GM12878 (cell line): ENCODE results near the gene DARS1. TPM values are rescaled to one million over a fixed set of nuclear protein-coding genes. Genes with fewer than 3 reads are reported as not detected.

Source experiments
- ATAC-seq: fragments of 200-7000 bp; cut with Tn5 transposase; 3 replicates; pipeline ENCODE4 v1.9.1; 2020; ENCODE audit warnings: mild to moderate bottlenecking, moderate library complexity
- BruUV-seq: library from RNA; stranded (reverse); fragments of 400-500 nt; replicated peaks from 2 replicates; lab custom pipeline; 2021; lab: Mats Ljungman, UMichigan
- CTCF ChIA-PET: fragments of 300-600 bp; sonication (Branson Sonifier 250); formaldehyde crosslinking; extraction: SDS; loops from one replicate; lab custom pipeline; 2021; ENCODE audit warnings: inconsistent platforms; lab: Yijun Ruan, JAX
- POLR2A ChIA-PET: fragments of 350-600 bp; formaldehyde crosslinking; extraction: SDS; loops from one replicate; lab custom pipeline; 2021; ENCODE audit warnings: inconsistent platforms; lab: Charles Lee
- RAD21 ChIA-PET: fragments of 300-600 bp; sonication (Branson Sonifier 250); formaldehyde crosslinking; loops from one replicate; lab custom pipeline; 2023; ENCODE audit warnings: antibody characterized with exemption; ENCODE audit not compliant: unreplicated experiment; lab: Charles Lee
- SMC1A ChIA-PET: fragments of 300-600 bp; sonication (Branson Sonifier 250); formaldehyde crosslinking; loops from one replicate; lab custom pipeline; 2023; ENCODE audit not compliant: unreplicated experiment, uncharacterized antibody; lab: Charles Lee
- DNase-seq: peaks from one replicate; pipeline ENCODE4 v3.0.0-alpha.2; 2011; ENCODE audit warnings: low read depth, low spot score
- FAIRE-seq: peaks from 3 replicates; lab custom pipeline; 2011; peaks lifted over from hg19 to GRCh38; lab: Jason Lieb, UNC
- H2AFZ ChIP-seq: 2 replicates; pipeline ENCODE4 v1.6.0; 2011; ENCODE audit warnings: low read depth, low read length, control low read depth; ENCODE audit not compliant: control insufficient read depth
- H3K27ac ChIP-seq: 2 replicates; pipeline ENCODE4 v1.5.1; 2011; ENCODE audit warnings: control low read depth; ENCODE audit not compliant: control insufficient read depth, insufficient read depth
- H3K27me3 ChIP-seq, 2 experiments: replicated peaks in 1 of 2; 2 replicates each; pipeline versions ENCODE4 v1.6.0 to v1.6.1; 2011; ENCODE audit warnings: low read length in 1 of 2; ENCODE audit not compliant: control insufficient read depth in 2 of 2, insufficient read depth in 2 of 2
- H3K36me3 ChIP-seq, 2 experiments: 2 replicates each; pipeline ENCODE4 v1.5.1; 2011; ENCODE audit warnings: low read length in 1 of 2; ENCODE audit not compliant: control insufficient read depth in 2 of 2, insufficient read depth in 2 of 2
- H3K4me1 ChIP-seq: 2 replicates; pipeline ENCODE4 v1.6.1; 2011; ENCODE audit warnings: mild to moderate bottlenecking, low read length, moderate library complexity, mixed read lengths; ENCODE audit not compliant: control insufficient read depth, insufficient read depth
- H3K4me2 ChIP-seq: 2 replicates; pipeline ENCODE4 v1.6.0; 2011; ENCODE audit warnings: control low read depth; ENCODE audit not compliant: control insufficient read depth, insufficient read depth
- H3K4me3 ChIP-seq: fragments of 200-600 bp; sonication (generic); 2 replicates; pipeline ENCODE4 v1.5.1; 2016
- H3K79me2 ChIP-seq: 2 replicates; pipeline ENCODE4 v1.6.0; 2011; ENCODE audit warnings: low read length; ENCODE audit not compliant: control insufficient read depth, insufficient read depth
- H3K9ac ChIP-seq: 2 replicates; pipeline ENCODE4 v1.8.0; 2011; ENCODE audit warnings: low read length, control low read depth, mixed read lengths; ENCODE audit not compliant: control insufficient read depth, insufficient read depth
- H3K9me3 ChIP-seq: replicated peaks from 3 replicates; pipeline ENCODE4 v1.5.1; 2011; ENCODE audit warnings: mild to moderate bottlenecking, low read length; ENCODE audit not compliant: control insufficient read depth, insufficient read depth
- H4K20me1 ChIP-seq: 2 replicates; pipeline ENCODE4 v1.6.0; 2011; ENCODE audit not compliant: control insufficient read depth, insufficient read depth
- EED ChIP-seq: sonication (generic); IDR thresholded peaks from 2 replicates; pipeline ENCODE4 v1.6.1; 2016; ENCODE audit warnings: antibody characterized with exemption, low read depth
- GABPA ChIP-seq: IDR thresholded peaks from 2 replicates; pipeline ENCODE4 v1.6.1; 2014; ENCODE audit warnings: antibody characterized with exemption, low read depth, mild to moderate bottlenecking, inconsistent platforms
- STAT3 ChIP-seq: IDR thresholded peaks from 2 replicates; pipeline ENCODE4 v1.6.1; 2011; ENCODE audit warnings: low read depth, low read length, improper control_type of control experiment
- ZNF274 ChIP-seq: IDR thresholded peaks from one replicate; pipeline ENCODE4 v1.8.0; 2011; ENCODE audit not compliant: insufficient read length, insufficient read depth
- WGBS: methylation state at CpG from one replicate; pipeline ENCODE4 v1.1.6; 2016; ENCODE audit warnings: low lambda C conversion rate; ENCODE audit not compliant: insufficient replicate concordance, insufficient coverage; ENCODE audit errors: missing lambda C conversion rate; 5-methylcytosine and 5-hydroxymethylcytosine counted together
- in situ Hi-C: fragments of 300-500 bp; cut with MboI; formaldehyde crosslinking; loops from 9 replicates; pipeline ENCODE4 v1.14.3; 2018; ENCODE audit warnings: mixed read lengths
- intact Hi-C: fragments of 100-400 bp; cut with micrococcal nuclease; formaldehyde crosslinking; loops from one replicate; pipeline ENCODE4 v1.14.2; 2022; ENCODE audit not compliant: unreplicated experiment
- polyA plus RNA-seq, 11 experiments: library from polyadenylated mRNA; depleted of rRNA in 4 of 11; unstranded in 6 of 11; stranded (reverse) in 5 of 11; fragments of >200 nt; fragmentation: Nextera tagmentation in 4 of 11; fragmentation: Illumina TruSeq in 1 of 11; extraction: Ambion mirVana in 4 of 11; extraction: Trizol in 1 of 11; gene quantifications; 1 replicate in 1 of 11; 2 replicates in 10 of 11; pipeline versions ENCODE4 v1.2.1 to v1.2.3, GENCODE V29; 2011 to 2016; ENCODE audit warnings: inconsistent platforms in 2 of 11, missing spikeins in 2 of 11, low read depth in 1 of 11
- total RNA-seq, 4 experiments: library from RNA; depleted of rRNA in 3 of 4; stranded (reverse); fragments of >200 nt in 3 of 4; fragmentation: Illumina TruSeq in 1 of 4; extraction: Trizol in 1 of 4; gene quantifications; 2 replicates each; pipeline versions ENCODE4 v1.2.1 to v1.2.3, GENCODE V29; 2013 to 2021
- TF ChIP-seq, protein P1 (sequence below): fragments of 450-650 bp; IDR thresholded peaks from 2 replicates; pipeline ENCODE4 v1.6.1; 2017; ENCODE audit warnings: low read depth, mild to moderate bottlenecking, moderate library complexity
- TF ChIP-seq, protein P2 (sequence below): fragments of 450-650 bp; IDR thresholded peaks from 2 replicates; pipeline ENCODE4 v1.6.1; 2016; ENCODE audit warnings: mild to moderate bottlenecking

DARS1 gene
- total and polyA plus RNA-seq, 10 of the 15 experiments (the other 5 are each of a cell fraction or from before 2014, with no cell fraction given): 91.0 to 387 (median 137) TPM

DNA sequence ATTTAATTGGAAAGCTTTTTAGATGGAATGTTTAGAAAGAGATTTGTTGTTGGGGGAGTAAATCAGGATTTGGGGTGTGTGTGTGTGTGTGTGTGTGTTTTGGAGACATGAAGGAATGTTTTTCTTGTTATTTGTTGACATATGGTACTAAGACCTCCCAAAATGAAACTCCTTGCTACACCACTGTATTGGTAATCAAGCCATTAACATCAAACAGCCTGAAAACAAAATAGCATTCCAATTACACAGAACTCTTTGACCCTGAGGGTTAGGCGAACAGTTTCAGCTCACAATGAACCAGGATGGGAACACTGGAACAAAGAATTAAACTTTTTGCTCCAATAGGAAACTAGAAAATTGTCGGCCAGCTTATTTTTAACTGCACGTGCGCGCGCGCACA is 41.7 kb upstream of the DARS1 start:
- BruUV-seq: no TSS peak
- POLR2A ChIA-PET: interaction anchor here (0.6 to 8.2 kb wide), 10 partner anchors 9 to 104 kb away, joined by 3 to 80 read pairs (median 4); partner anchors contain the start of gene DARS1

More for the DNA sequence above, 41.7 kb upstream of the DARS1 start:
- H3K27ac ChIP-seq: no peak overlapping the region
- SMC1A ChIA-PET: interaction anchor here (1.0 to 25.6 kb wide), 12 partner anchors 9 to 98 kb away, joined by 3 to 961 read pairs (median 15); no protein-coding TSS in a partner anchor
- FAIRE-seq (no peak), ATAC-seq (no peak)
- no peaks in the 10 kb centered on the region for H3K79me2 ChIP-seq
- H3K4me1 ChIP-seq: peaks cover 7% of the 10 kb centered on the region; the same call in 1 of the 2 replicates
- TF ChIP-seq STAT3 (no peak), ZNF274 (no peak), EED (no peak), GABPA (no peak)
- TF ChIP-seq, protein P1, sequence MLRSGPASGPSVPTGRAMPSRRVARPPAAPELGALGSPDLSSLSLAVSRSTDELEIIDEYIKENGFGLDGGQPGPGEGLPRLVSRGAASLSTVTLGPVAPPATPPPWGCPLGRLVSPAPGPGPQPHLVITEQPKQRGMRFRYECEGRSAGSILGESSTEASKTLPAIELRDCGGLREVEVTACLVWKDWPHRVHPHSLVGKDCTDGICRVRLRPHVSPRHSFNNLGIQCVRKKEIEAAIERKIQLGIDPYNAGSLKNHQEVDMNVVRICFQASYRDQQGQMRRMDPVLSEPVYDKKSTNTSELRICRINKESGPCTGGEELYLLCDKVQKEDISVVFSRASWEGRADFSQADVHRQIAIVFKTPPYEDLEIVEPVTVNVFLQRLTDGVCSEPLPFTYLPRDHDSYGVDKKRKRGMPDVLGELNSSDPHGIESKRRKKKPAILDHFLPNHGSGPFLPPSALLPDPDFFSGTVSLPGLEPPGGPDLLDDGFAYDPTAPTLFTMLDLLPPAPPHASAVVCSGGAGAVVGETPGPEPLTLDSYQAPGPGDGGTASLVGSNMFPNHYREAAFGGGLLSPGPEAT: no peak
- TF ChIP-seq, protein P2, sequence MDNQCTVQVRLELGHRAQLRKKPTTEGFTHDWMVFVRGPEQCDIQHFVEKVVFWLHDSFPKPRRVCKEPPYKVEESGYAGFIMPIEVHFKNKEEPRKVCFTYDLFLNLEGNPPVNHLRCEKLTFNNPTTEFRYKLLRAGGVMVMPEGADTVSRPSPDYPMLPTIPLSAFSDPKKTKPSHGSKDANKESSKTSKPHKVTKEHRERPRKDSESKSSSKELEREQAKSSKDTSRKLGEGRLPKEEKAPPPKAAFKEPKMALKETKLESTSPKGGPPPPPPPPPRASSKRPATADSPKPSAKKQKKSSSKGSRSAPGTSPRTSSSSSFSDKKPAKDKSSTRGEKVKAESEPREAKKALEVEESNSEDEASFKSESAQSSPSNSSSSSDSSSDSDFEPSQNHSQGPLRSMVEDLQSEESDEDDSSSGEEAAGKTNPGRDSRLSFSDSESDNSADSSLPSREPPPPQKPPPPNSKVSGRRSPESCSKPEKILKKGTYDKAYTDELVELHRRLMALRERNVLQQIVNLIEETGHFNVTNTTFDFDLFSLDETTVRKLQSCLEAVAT: peak; percentile 18; the same call in 1 of the 2 replicates
- TF ChIP-seq, all 136 proteins: peak for 1
- H3K9me3 ChIP-seq: no peaks in the 10 kb centered on the region
- in situ Hi-C loops: no loop called here
- no peak overlapping the region for H3K4me2 ChIP-seq
- CTCF ChIA-PET: interaction anchor here (0.6 to 4.6 kb wide), 8 partner anchors 12 to 263 kb away, joined by 3 to 29 read pairs (median 4); no protein-coding TSS in a partner anchor
- no peaks in the 10 kb centered on the region for H3K27me3 ChIP-seq
- RAD21 ChIA-PET: interaction anchor here (0.7 to 13.8 kb wide), 11 partner anchors 11 to 229 kb away, joined by 3 to 348 read pairs (median 5); no protein-coding TSS in a partner anchor
- H3K9ac ChIP-seq: no peak overlapping the region
- no peak overlapping the region for H2AFZ ChIP-seq
- WGBS: 92% methylated on average over 7 of the region's 7 CpGs
- no peaks in the 10 kb centered on the region for H3K36me3 ChIP-seq
- no peak for DNase-seq
- H3K4me3 ChIP-seq: no peak overlapping the region
- no peaks in the 10 kb centered on the region for H4K20me1 ChIP-seq
- intact Hi-C loops: no loop called here
